Prostate gland (tissue), 2 donors: ENCODE results near the gene MTMR4.

Experiments used
- CTCF ChIP-seq, 4 experiments: fragments of 200-600 bp in 2 of 4; fragments of 450-650 bp in 2 of 4; sonication (generic) in 2 of 4; IDR thresholded peaks; 1 replicate in 3 of 4; 2 replicates in 1 of 4; pipeline ENCODE4 v1.5.1; 2016 to 2019; ENCODE audit warnings: antibody characterized with exemption in 4 of 4, mild to moderate bottlenecking in 2 of 4, moderate library complexity in 2 of 4
- POLR2A ChIP-seq: fragments of 450-650 bp; IDR thresholded peaks from one replicate; pipeline ENCODE4 v1.6.1; 2016; ENCODE audit warnings: antibody characterized with exemption, mild to moderate bottlenecking
- POLR2AphosphoS5 ChIP-seq: sonication (generic); formaldehyde crosslinking; IDR thresholded peaks from one replicate; pipeline ENCODE4 v1.6.1; 2017; ENCODE audit warnings: antibody characterized with exemption

- no peak for TF ChIP-seq POLR2A
- no peak for TF ChIP-seq CTCF (IDR thresholded peaks at IDR 0.05)
- no peak for TF ChIP-seq POLR2AphosphoS5
Observed at GRCh38 chr17:58476812-58477211, 37.6 kb downstream of the MTMR4 start.
